SK-N-SH (cell line): ENCODE measurements around the gene MUC7. TPM values are rescaled to one million over a fixed set of nuclear protein-coding genes. Genes with fewer than 3 reads are reported as not detected.

Experiments used
- CTCF ChIA-PET: fragments of 300-600, 350-600 bp; formaldehyde crosslinking; extraction: SDS; loops from one replicate; lab custom pipeline; 2021; lab: Yijun Ruan, JAX
- POLR2A ChIA-PET: fragments of 350-600 bp; sonication (Branson Sonifier 250); formaldehyde crosslinking; extraction: SDS; loops from one replicate; lab custom pipeline; 2020; ENCODE audit warnings: antibody characterized with exemption, inconsistent platforms; lab: Yijun Ruan, JAX
- DNase-seq: peaks from one replicate; pipeline ENCODE4 v3.0.0; 2012
- H2AFZ ChIP-seq: fragments of 200-600 bp; sonication (generic); 2 replicates; pipeline ENCODE4 v1.8.1; 2016; ENCODE audit warnings: antibody characterized with exemption, mild to moderate bottlenecking, low read depth
- H3F3A ChIP-seq: fragments of 200-600 bp; sonication (generic); replicated peaks from 2 replicates; pipeline ENCODE3; 2016; ENCODE audit warnings: antibody characterized with exemption, mild to moderate bottlenecking; ENCODE audit not compliant: insufficient read depth
- H3K27ac ChIP-seq, 2 experiments: fragments of 200-500 bp in 1 of 2; fragments of 200-600 bp in 1 of 2; sonication (Bioruptor generic) in 1 of 2; sonication (generic), shearing (Covaris generic) in 1 of 2; 2 replicates each; pipeline versions ENCODE4 v1.5.1 to v1.6.1; 2014 to 2016; ENCODE audit warnings: low read depth in 2 of 2, inconsistent platforms in 1 of 2, low read length in 1 of 2, mild to moderate bottlenecking in 1 of 2, mixed read lengths in 1 of 2
- H3K27me3 ChIP-seq: fragments of 200-600 bp; sonication (generic), shearing (Covaris generic); 2 replicates; pipeline ENCODE4 v1.6.1; 2016; ENCODE audit warnings: mixed run types; ENCODE audit not compliant: insufficient read depth
- H3K36me3 ChIP-seq, 2 experiments: fragments of 200-500 bp in 1 of 2; fragments of 200-600 bp in 1 of 2; sonication (Bioruptor generic) in 1 of 2; sonication (generic) in 1 of 2; replicated peaks in 1 of 2; 2 replicates each; pipeline versions ENCODE3 to v1.5.1; 2014 to 2016; ENCODE audit warnings: low read length in 1 of 2, mild to moderate bottlenecking in 1 of 2; ENCODE audit not compliant: insufficient read depth in 2 of 2, control insufficient read depth in 1 of 2
- H3K4me1 ChIP-seq, 2 experiments: fragments of 200-500 bp in 1 of 2; fragments of 200-600 bp in 1 of 2; sonication (Bioruptor generic) in 1 of 2; sonication (generic), shearing (Covaris generic) in 1 of 2; 2 replicates each; pipeline versions ENCODE4 v1.5.1 to v1.6.1; 2014 to 2016; ENCODE audit warnings: low read depth in 1 of 2, low read length in 1 of 2, mixed run types in 1 of 2; ENCODE audit not compliant: insufficient read depth in 2 of 2, control insufficient read depth in 1 of 2
- H3K4me2 ChIP-seq: fragments of 200-600 bp; sonication (generic), shearing (Covaris generic); 2 replicates; pipeline ENCODE4 v1.6.1; 2017; ENCODE audit warnings: mixed run types
- H3K4me3 ChIP-seq, 2 experiments: fragments of 200-500 bp in 1 of 2; fragments of 200-600 bp in 1 of 2; sonication (Bioruptor generic) in 1 of 2; sonication (generic), shearing (Covaris generic) in 1 of 2; 2 replicates each; pipeline versions ENCODE4 v1.5.1 to v1.8.1; 2014 to 2016; ENCODE audit warnings: low read depth in 2 of 2, inconsistent platforms in 1 of 2, low read length in 1 of 2, mild to moderate bottlenecking in 1 of 2, mixed read lengths in 1 of 2, moderate library complexity in 1 of 2
- H3K79me2 ChIP-seq: fragments of 200-600 bp; sonication (generic); 2 replicates; pipeline ENCODE4 v1.8.1; 2017; ENCODE audit warnings: mild to moderate bottlenecking; ENCODE audit not compliant: insufficient read depth
- H3K9ac ChIP-seq: fragments of 200-600 bp; sonication (generic); 2 replicates; pipeline ENCODE4 v1.6.1; 2017; ENCODE audit warnings: mixed run types
- H3K9me2 ChIP-seq: fragments of 200-600 bp; sonication (generic); 2 replicates; pipeline ENCODE4 v1.6.1; 2017; ENCODE audit warnings: mixed run types
- H3K9me3 ChIP-seq: fragments of 200-600 bp; sonication (generic); 2 replicates; pipeline ENCODE4 v1.6.1; 2017; ENCODE audit warnings: mixed run types, mild to moderate bottlenecking, moderate library complexity
- H4K20me1 ChIP-seq: fragments of 200-600 bp; sonication (generic); 2 replicates; pipeline ENCODE4 v1.6.1; 2017; ENCODE audit warnings: mild to moderate bottlenecking, mixed run types; ENCODE audit not compliant: insufficient read depth
- CHD2 ChIP-seq: fragments of 150-350 bp; IDR thresholded peaks from 2 replicates; pipeline ENCODE4 v1.6.1; 2018; ENCODE audit warnings: low read length; ENCODE audit not compliant: partially characterized antibody
- ELF1 ChIP-seq: IDR thresholded peaks from 2 replicates; pipeline ENCODE4 v1.4.0; 2012
- FOXJ3 ChIP-seq: sonication (generic); formaldehyde crosslinking; IDR thresholded peaks from 2 replicates; pipeline ENCODE4 v1.5.1; 2020; ENCODE audit warnings: mild to moderate bottlenecking, missing genetic modification reagents
- FOXM1 ChIP-seq: IDR thresholded peaks from 2 replicates; pipeline ENCODE4 v1.4.0; 2012; ENCODE audit warnings: low read depth, mild to moderate bottlenecking
- GABPA ChIP-seq: IDR thresholded peaks from 2 replicates; pipeline ENCODE4 v1.4.0; 2012; ENCODE audit warnings: low read depth, mild to moderate bottlenecking
- JUND ChIP-seq: IDR thresholded peaks from 2 replicates; pipeline ENCODE4 v1.4.0; 2012
- MEF2A ChIP-seq: IDR thresholded peaks from 2 replicates; pipeline ENCODE4 v1.4.0; 2012; ENCODE audit warnings: low read depth, borderline replicate concordance
- MXI1 ChIP-seq: IDR thresholded peaks from 2 replicates; pipeline ENCODE4 v1.6.1; 2012; ENCODE audit warnings: mild to moderate bottlenecking, low read depth, low read length, improper control_type of control experiment
- NFIC ChIP-seq: IDR thresholded peaks from 2 replicates; pipeline ENCODE4 v1.4.0; 2012; ENCODE audit warnings: borderline replicate concordance
- NRF1 ChIP-seq: IDR thresholded peaks from 2 replicates; pipeline ENCODE4 v1.6.1; 2012; ENCODE audit warnings: low read depth, mild to moderate bottlenecking, low read length
- RAD21 ChIP-seq: IDR thresholded peaks from 2 replicates; pipeline ENCODE4 v1.6.1; 2012; ENCODE audit warnings: mild to moderate bottlenecking, low read length
- RCOR1 ChIP-seq: fragments of 150-350 bp; IDR thresholded peaks from 2 replicates; pipeline ENCODE4 v1.6.1; 2017; ENCODE audit warnings: antibody characterized with exemption, low read length
- RFX5 ChIP-seq: IDR thresholded peaks from 2 replicates; pipeline ENCODE4 v1.6.1; 2012; ENCODE audit warnings: mild to moderate bottlenecking, improper control_type of control experiment, low read length
- SIN3A ChIP-seq: IDR thresholded peaks from 2 replicates; pipeline ENCODE4 v1.6.1; 2012; ENCODE audit warnings: low read depth, mild to moderate bottlenecking, low read length, moderate library complexity, borderline replicate concordance
- TAF1 ChIP-seq: IDR thresholded peaks from 2 replicates; pipeline ENCODE4 v1.6.1; 2012; ENCODE audit warnings: low read depth, mild to moderate bottlenecking, low read length, moderate library complexity, borderline replicate concordance
- TCF12 ChIP-seq: IDR thresholded peaks from 2 replicates; pipeline ENCODE4 v1.4.0; 2012
- TEAD4 ChIP-seq: IDR thresholded peaks from 2 replicates; pipeline ENCODE4 v1.4.0; 2012; ENCODE audit warnings: mild to moderate bottlenecking, borderline replicate concordance; ENCODE audit not compliant: insufficient read depth
- WGBS: methylation state at CpG from one replicate; pipeline ENCODE4 v1.1.6; 2017; ENCODE audit warnings: low lambda C conversion rate; 5-methylcytosine and 5-hydroxymethylcytosine counted together
- polyA plus RNA-seq, 3 experiments: library from polyadenylated mRNA; depleted of rRNA; stranded (reverse); fragments of >200 nt; gene quantifications; 2 replicates each; pipeline ENCODE4 v1.2.3, GENCODE V29; 2012
- TF ChIP-seq, protein P1 (sequence below): fragments of 150-350 bp; IDR thresholded peaks from 2 replicates; pipeline ENCODE4 v1.6.1; 2017; ENCODE audit warnings: antibody characterized with exemption, low read length, low read depth, borderline replicate concordance
- TF ChIP-seq, protein P2 (sequence below): IDR thresholded peaks from 2 replicates; pipeline ENCODE4 v1.4.0; 2012; ENCODE audit warnings: low read depth, borderline replicate concordance
- TF ChIP-seq, protein P3 (sequence below): IDR thresholded peaks from 2 replicates; pipeline ENCODE4 v1.4.0; 2012; ENCODE audit warnings: low read depth
- TF ChIP-seq, protein P4 (sequence below): fragments of 150-350 bp; IDR thresholded peaks from 2 replicates; pipeline ENCODE4 v1.6.1; 2016; ENCODE audit warnings: mild to moderate bottlenecking, low read depth, low read length

The MUC7 gene
- polyA plus RNA-seq, 1 of the 3 experiments (the other 2 are of a cell fraction) = not detected

DNA sequence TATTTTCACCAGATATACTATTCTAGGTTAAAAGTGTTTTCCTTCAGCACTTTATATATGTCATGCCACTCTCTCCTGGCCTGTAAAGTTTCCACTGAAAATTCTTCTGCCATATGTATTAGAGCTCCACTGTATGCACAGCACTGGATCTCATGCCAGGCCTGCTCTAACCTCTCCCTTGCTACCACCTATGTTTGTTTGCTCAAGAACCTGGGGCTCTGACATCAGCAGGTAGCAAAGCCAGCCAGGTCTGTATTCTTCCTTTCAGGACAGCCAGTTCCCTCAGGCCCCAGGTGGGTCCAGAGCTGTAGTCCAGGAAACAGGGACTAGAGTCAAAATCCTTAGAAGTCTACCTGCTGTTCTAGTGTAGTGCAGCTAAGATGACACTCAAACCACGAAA is 19.1 kb upstream of the MUC7 start:
- Histone ChIP-seq H3K4me3 (no peak overlapping the region), H3K4me2 (no peak overlapping the region), H2AFZ (no peak overlapping the region), H3K9ac (no peak overlapping the region), H3K27ac (no peak overlapping the region), H3K36me3 (no peaks in the 10 kb centered on the region), H3K9me2 (no peaks in the 10 kb centered on the region), H3K9me3 (no peaks in the 10 kb centered on the region), H3F3A (no peaks in the 10 kb centered on the region), H3K4me1 (no peaks in the 10 kb centered on the region), H3K27me3 (no peaks in the 10 kb centered on the region), H3K79me2 (no peaks in the 10 kb centered on the region), H4K20me1 (no peaks in the 10 kb centered on the region)
- DNase-seq = no peak
- 0% methylated on average over 1 of the region's 1 CpG for WGBS
- TF ChIP-seq SIN3A = no peak
- TF ChIP-seq NRF1 = no peak
- TF ChIP-seq MXI1 = no peak
- TF ChIP-seq, protein P1, sequence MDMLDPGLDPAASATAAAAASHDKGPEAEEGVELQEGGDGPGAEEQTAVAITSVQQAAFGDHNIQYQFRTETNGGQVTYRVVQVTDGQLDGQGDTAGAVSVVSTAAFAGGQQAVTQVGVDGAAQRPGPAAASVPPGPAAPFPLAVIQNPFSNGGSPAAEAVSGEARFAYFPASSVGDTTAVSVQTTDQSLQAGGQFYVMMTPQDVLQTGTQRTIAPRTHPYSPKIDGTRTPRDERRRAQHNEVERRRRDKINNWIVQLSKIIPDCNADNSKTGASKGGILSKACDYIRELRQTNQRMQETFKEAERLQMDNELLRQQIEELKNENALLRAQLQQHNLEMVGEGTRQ = no peak
- no peak for TF ChIP-seq RFX5
- TF ChIP-seq RCOR1 = no peak
- no peak for TF ChIP-seq GABPA
- TF ChIP-seq, protein P2, sequence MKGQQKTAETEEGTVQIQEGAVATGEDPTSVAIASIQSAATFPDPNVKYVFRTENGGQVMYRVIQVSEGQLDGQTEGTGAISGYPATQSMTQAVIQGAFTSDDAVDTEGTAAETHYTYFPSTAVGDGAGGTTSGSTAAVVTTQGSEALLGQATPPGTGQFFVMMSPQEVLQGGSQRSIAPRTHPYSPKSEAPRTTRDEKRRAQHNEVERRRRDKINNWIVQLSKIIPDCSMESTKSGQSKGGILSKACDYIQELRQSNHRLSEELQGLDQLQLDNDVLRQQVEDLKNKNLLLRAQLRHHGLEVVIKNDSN = no peak
- TF ChIP-seq, protein P3, sequence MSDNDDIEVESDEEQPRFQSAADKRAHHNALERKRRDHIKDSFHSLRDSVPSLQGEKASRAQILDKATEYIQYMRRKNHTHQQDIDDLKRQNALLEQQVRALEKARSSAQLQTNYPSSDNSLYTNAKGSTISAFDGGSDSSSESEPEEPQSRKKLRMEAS = no peak
- no peak for TF ChIP-seq JUND
- no peak for TF ChIP-seq MEF2A
- no peak for TF ChIP-seq NFIC
- TF ChIP-seq TCF12 = no peak
- TF ChIP-seq RAD21 = no peak
- TF ChIP-seq, protein P4, sequence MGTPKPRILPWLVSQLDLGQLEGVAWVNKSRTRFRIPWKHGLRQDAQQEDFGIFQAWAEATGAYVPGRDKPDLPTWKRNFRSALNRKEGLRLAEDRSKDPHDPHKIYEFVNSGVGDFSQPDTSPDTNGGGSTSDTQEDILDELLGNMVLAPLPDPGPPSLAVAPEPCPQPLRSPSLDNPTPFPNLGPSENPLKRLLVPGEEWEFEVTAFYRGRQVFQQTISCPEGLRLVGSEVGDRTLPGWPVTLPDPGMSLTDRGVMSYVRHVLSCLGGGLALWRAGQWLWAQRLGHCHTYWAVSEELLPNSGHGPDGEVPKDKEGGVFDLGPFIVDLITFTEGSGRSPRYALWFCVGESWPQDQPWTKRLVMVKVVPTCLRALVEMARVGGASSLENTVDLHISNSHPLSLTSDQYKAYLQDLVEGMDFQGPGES = no peak
- no peak for TF ChIP-seq CHD2
- no peak for TF ChIP-seq FOXM1
- no peak for TF ChIP-seq TEAD4
- POLR2A ChIA-PET = no interaction called here
- CTCF ChIA-PET = no interaction called here

DNA sequence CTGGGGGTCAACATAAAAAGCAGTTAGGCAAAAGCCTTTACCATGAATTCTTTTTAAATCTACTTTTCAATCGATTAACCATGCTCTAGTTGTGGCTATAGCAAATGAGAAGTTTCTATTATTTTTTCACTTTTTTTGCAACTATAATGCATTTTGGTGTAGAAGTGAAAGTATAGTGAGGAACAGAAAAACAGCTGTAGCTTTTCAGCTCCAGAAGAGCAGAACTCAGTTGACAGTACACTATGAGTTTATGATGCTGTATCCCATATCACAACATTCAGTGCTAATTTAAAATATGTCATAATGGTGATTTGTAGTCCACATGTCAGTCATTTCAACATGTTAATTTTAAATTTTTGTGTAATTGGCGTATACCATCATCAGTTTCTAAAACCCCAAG is 8.7 kb upstream of the MUC7 start:
- no peak overlapping the region for H3K4me3 ChIP-seq
- H3F3A ChIP-seq = no peaks in the 10 kb centered on the region
- 2% methylated on average over 2 of the region's 2 CpGs for WGBS
- TF ChIP-seq RAD21 (no peak), ELF1 (no peak), TAF1 (no peak), FOXM1 (no peak), NFIC (no peak), FOXJ3 (no peak)
- CTCF ChIA-PET = no interaction called here
- no peak overlapping the region for H3K9ac ChIP-seq
- no peak for DNase-seq
- H3K79me2 ChIP-seq = no peaks in the 10 kb centered on the region
- no peaks in the 10 kb centered on the region for H3K9me3 ChIP-seq
- no peaks in the 10 kb centered on the region for H3K36me3 ChIP-seq
- no peak overlapping the region for H3K27ac ChIP-seq
- POLR2A ChIA-PET = no interaction called here
- no peaks in the 10 kb centered on the region for H3K27me3 ChIP-seq
- no peaks in the 10 kb centered on the region for H3K4me1 ChIP-seq
- H4K20me1 ChIP-seq = no peaks in the 10 kb centered on the region
- no peak overlapping the region for H3K4me2 ChIP-seq
- no peaks in the 10 kb centered on the region for H3K9me2 ChIP-seq
- H2AFZ ChIP-seq = no peak overlapping the region
